ENCODE measurements around the gene QRFPR. TPM values are rescaled to one million over a fixed set of nuclear protein-coding genes. Genes with fewer than 3 reads are reported as not detected.

QRFPR gene
- total and polyA plus RNA-seq, 8 donors: 0.18 TPM; not detected in 7

DNA sequence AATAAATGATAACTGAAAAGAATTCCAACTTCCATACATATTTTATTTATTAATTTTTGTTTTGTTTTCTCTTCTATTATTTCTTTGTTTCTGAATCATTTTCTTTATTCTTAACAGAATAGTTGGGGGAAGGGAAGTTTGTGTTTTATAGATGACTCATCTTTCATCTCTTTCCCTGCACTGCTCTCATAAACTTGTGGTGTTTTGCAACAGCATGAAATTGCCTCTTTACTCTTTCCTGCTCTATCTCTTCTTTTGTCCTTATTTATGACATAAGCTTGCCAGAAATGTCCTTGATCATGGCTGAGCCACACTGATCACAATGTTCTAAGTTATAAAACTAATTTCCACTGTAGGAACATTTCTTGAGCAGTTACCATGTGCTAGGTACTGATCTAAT is 22.3 kb downstream of the QRFPR start:
- no peak for DNase-seq
- Histone ChIP-seq H3K4me1 (no peaks in the 10 kb centered on the region), H3K9me3 (peaks cover 0 to 8% (median 2%) of the 10 kb centered on the region in 4 donors), H3K36me3 (no peaks in the 10 kb centered on the region), H3K27ac (no peak overlapping the region), H3K27me3 (no peaks in the 10 kb centered on the region), H3K4me3 (no peak overlapping the region)
- intact Hi-C loops (cut with DNase I; ENCODE audit: low total_unique reads): no loop called here
- TF ChIP-seq POLR2A (IDR thresholded peaks at IDR 0.05) (no peak), POLR2AphosphoS5 (IDR thresholded peaks at IDR 0.05) (no peak), EP300 (IDR thresholded peaks at IDR 0.05) (no peak)
- TF ChIP-seq, protein P1, sequence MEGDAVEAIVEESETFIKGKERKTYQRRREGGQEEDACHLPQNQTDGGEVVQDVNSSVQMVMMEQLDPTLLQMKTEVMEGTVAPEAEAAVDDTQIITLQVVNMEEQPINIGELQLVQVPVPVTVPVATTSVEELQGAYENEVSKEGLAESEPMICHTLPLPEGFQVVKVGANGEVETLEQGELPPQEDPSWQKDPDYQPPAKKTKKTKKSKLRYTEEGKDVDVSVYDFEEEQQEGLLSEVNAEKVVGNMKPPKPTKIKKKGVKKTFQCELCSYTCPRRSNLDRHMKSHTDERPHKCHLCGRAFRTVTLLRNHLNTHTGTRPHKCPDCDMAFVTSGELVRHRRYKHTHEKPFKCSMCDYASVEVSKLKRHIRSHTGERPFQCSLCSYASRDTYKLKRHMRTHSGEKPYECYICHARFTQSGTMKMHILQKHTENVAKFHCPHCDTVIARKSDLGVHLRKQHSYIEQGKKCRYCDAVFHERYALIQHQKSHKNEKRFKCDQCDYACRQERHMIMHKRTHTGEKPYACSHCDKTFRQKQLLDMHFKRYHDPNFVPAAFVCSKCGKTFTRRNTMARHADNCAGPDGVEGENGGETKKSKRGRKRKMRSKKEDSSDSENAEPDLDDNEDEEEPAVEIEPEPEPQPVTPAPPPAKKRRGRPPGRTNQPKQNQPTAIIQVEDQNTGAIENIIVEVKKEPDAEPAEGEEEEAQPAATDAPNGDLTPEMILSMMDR (IDR thresholded peaks at IDR 0.05): no peak

DNA sequence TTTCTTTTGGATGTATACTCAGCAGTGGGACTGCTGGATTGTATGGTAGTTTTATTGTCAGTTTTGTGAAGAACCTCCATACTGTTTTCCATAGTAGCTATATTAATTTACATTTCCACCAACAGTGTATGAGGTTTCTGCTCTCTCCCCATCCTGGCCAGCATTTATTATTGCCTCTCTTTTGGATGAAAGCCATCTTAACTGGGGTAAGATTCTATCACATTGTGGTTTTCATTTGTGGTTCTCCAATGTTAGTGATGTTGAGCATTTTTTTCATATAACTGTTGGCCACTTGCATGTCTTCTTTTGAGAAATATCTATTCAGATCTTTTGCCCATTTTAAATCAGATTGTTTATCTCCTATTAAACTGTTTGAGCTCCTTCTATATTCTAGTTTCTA is 27.6 kb downstream of the QRFPR start:
- H3K36me3 ChIP-seq: no peaks in the 10 kb centered on the region
- no peak overlapping the region for H3K4me3 ChIP-seq
- H3K9me3 ChIP-seq: peaks cover 0 to 11% (median 2%) of the 10 kb centered on the region in 4 donors
- no peak overlapping the region for H3K27ac ChIP-seq
- TF ChIP-seq EP300 (IDR thresholded peaks at IDR 0.05) (no peak), POLR2AphosphoS5 (IDR thresholded peaks at IDR 0.05) (no peak), POLR2A (IDR thresholded peaks at IDR 0.05) (no peak)
- H3K27me3 ChIP-seq: no peaks in the 10 kb centered on the region
- DNase-seq: no peak
- H3K4me1 ChIP-seq: no peaks in the 10 kb centered on the region
- intact Hi-C loops (cut with DNase I; ENCODE audit: low total_unique reads): no loop called here

DNA sequence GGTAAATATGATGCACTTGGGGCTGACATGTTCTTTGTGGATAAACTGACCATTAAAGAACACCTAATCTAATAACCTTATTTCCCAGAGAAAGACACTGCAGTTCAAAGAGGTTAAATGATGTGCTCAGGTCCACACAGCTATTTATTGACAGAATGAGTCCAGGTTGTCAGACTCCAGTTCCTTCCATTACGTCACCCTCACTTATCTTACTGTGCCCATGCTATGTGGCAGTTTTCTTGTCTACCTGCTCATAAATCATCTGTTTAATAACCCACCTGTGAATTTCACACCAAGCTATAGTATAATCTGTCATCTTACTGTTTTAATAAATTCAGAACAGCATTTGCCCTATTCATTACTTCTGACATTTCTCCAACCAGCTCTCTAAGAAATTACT is 36.7 kb downstream of the QRFPR start:
- Histone ChIP-seq H3K27me3 (no peaks in the 10 kb centered on the region), H3K27ac (no peak overlapping the region), H3K9me3 (no peaks in the 10 kb centered on the region), H3K4me3 (no peak overlapping the region), H3K4me1 (no peaks in the 10 kb centered on the region), H3K36me3 (no peaks in the 10 kb centered on the region)
- TF ChIP-seq POLR2AphosphoS5 (IDR thresholded peaks at IDR 0.05) (no peak), POLR2A (IDR thresholded peaks at IDR 0.05) (no peak), EP300 (IDR thresholded peaks at IDR 0.05) (no peak)
- WGBS, 5 donors: 27 to 94% (median 63%) methylated on average over 1 of the region's 1 CpG
- peak in 1 of 2 donors; percentile 35 for DNase-seq
- intact Hi-C loops (cut with DNase I; ENCODE audit: low total_unique reads): no loop called here

DNA sequence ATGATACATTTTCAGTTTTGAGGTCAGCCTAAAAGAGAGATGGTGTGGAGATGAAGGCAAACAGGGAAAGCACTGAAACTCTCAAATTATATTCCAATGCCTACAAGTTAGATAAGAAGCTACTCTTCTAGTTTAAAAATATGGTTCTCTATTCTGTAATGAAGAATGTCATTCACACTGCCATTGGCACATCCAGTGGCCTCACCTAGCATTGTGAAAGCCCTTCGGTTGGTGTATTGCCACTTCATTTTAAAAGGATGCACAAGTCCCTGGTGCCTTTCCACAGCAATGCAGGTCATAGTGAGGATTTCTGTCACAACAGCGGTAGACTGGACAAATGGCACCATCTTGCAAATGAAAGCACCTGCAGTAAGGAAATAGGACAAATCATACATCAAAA is 40.6 kb downstream of the QRFPR start:
- intact Hi-C loops (cut with DNase I; ENCODE audit: low total_unique reads): no loop called here
- DNase-seq: no peak
- TF ChIP-seq POLR2AphosphoS5 (IDR thresholded peaks at IDR 0.05) (no peak), POLR2A (IDR thresholded peaks at IDR 0.05) (no peak), EP300 (IDR thresholded peaks at IDR 0.05) (no peak)
- TF ChIP-seq, protein P1 (IDR thresholded peaks at IDR 0.05): no peak
- Histone ChIP-seq H3K4me3 (no peak overlapping the region), H3K27me3 (no peaks in the 10 kb centered on the region), H3K36me3 (no peaks in the 10 kb centered on the region), H3K9me3 (no peaks in the 10 kb centered on the region), H3K27ac (no peak overlapping the region), H3K4me1 (no peaks in the 10 kb centered on the region)
- WGBS, 5 donors: 83 to 99% (median 92%) methylated on average over 2 of the region's 2 CpGs

DNA sequence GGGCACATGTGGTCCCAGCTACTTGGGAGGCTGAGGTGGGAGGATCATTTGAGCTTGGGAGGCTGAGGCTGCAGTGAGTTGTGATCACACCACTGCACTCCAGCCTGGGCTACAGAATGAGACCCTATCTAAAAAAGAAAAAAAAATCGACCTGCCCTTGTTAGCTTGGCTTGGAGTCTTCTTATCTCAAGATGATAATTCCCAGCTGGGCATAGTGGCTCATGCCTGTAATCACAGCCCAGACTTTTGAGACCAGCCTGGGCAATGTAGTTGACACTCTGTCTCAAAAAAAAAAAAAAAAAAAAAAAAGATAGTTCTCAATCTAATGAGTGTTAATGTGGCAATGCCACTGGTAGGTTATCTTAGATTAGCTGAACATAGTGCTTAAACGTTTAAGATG is 41.0 kb downstream of the QRFPR start:
- H3K27me3 ChIP-seq: no peaks in the 10 kb centered on the region
- intact Hi-C loops (cut with DNase I; ENCODE audit: low total_unique reads): no loop called here
- 13 to 35% (median 30%) methylated on average over 2 of the region's 2 CpGs for WGBS, 5 donors
- no peaks in the 10 kb centered on the region for H3K9me3 ChIP-seq
- TF ChIP-seq POLR2AphosphoS5 (IDR thresholded peaks at IDR 0.05) (no peak), EP300 (IDR thresholded peaks at IDR 0.05) (no peak), POLR2A (IDR thresholded peaks at IDR 0.05) (no peak)
- TF ChIP-seq, protein P1 (IDR thresholded peaks at IDR 0.05): no peak
- no peaks in the 10 kb centered on the region for H3K4me1 ChIP-seq
- no peak for DNase-seq
- H3K36me3 ChIP-seq: no peaks in the 10 kb centered on the region
- H3K27ac ChIP-seq: no peak overlapping the region
- no peak overlapping the region for H3K4me3 ChIP-seq

Measured in stomach (tissue), 9 donors.